Activated B cell treated with CpG ODN at 0.5 μM for 24 hours (primary cell): ENCODE data around the gene GLRX3. TPM values are rescaled to one million over a fixed set of nuclear protein-coding genes. Genes with fewer than 3 reads are reported as not detected.

Source experiments
- ATAC-seq: fragments of 200-7000 bp; cut with Tn5 transposase; one replicate; pipeline ENCODE4 v1.10.0; 2021; ENCODE audit warnings: low read depth, mild to moderate bottlenecking, moderate library complexity
- CTCF ChIA-PET: fragments of 350-600 bp; sonication (Branson Sonifier 250); formaldehyde crosslinking; loops from one replicate; lab custom pipeline; 2021; ENCODE audit warnings: antibody characterized with exemption; lab: Charles Lee
- POLR2A ChIA-PET: fragments of 350-600 bp; sonication (Branson Sonifier 250); formaldehyde crosslinking; loops from one replicate; lab custom pipeline; 2021; ENCODE audit warnings: antibody characterized with exemption; lab: Charles Lee
- DNase-seq: peaks from one replicate; pipeline ENCODE4 v3.0.0; 2022
- H3K27ac Mint-ChIP-seq: one replicate; pipeline ENCODE4 v1.8.0; 2020; ENCODE audit warnings: mixed read lengths
- H3K27me3 Mint-ChIP-seq: one replicate; pipeline ENCODE4 v1.8.0; 2021; ENCODE audit warnings: mixed read lengths
- H3K36me3 Mint-ChIP-seq: one replicate; pipeline ENCODE4 v1.8.0; 2021; ENCODE audit warnings: low read depth, mixed read lengths
- H3K4me1 Mint-ChIP-seq: one replicate; pipeline ENCODE4 v1.8.0; 2021; ENCODE audit warnings: mixed read lengths
- H3K4me3 Mint-ChIP-seq: one replicate; pipeline ENCODE4 v1.8.0; 2020; ENCODE audit warnings: mild to moderate bottlenecking, mixed read lengths
- H3K9me3 Mint-ChIP-seq: one replicate; pipeline ENCODE4 v1.8.0; 2020; ENCODE audit warnings: mixed read lengths
- intact Hi-C: fragments of 100-400 bp; cut with micrococcal nuclease; formaldehyde crosslinking; loops from one replicate; pipeline ENCODE4 v1.15.1; 2024
- total RNA-seq: library from RNA; stranded (reverse); gene quantifications from 2 replicates; pipeline ENCODE4 v1.2.3, GENCODE V29; 2022
- TF ChIP-seq, protein P1 (sequence below): fragments of 200-600 bp; IDR thresholded peaks from one replicate; pipeline ENCODE4 v1.8.0; 2022; ENCODE audit warnings: antibody characterized with exemption, mild to moderate bottlenecking

Gene GLRX3
- total RNA-seq, 1 donor from 2014 or later = 80.6 TPM

- intact Hi-C loops = no loop called here
These were observed 24.6 kb downstream of the GLRX3 start for GRCh38 chr10:130160775-130161174.

DNA sequence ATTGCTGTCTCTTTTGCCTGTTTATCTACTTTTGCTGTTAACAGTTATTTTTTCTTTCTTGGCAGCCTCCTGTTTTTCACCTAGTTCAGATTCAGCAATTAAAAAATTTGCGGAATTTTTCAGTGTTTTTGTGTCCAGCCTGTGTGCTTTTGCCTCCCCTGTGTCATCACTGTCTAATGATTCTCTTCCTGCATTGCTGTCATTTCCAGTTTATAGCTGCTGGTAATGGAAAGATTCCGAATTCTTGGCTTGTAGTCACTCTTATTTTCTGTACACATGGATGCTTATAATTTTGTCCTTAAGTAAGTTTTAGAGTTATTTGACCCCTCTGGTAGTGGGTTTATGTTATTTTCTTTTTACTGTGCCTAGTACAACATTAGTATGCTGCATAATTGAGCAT, 25.1 kb downstream of the GLRX3 start:
- POLR2A ChIA-PET = no interaction called here
- no peak overlapping the region for H3K4me3 Mint-ChIP-seq
- no peak for DNase-seq
- no peaks in the 10 kb centered on the region for H3K27me3 Mint-ChIP-seq
- intact Hi-C loops = no loop called here
- peaks cover 69% of the 10 kb centered on the region for H3K36me3 Mint-ChIP-seq
- TF ChIP-seq, protein P1, sequence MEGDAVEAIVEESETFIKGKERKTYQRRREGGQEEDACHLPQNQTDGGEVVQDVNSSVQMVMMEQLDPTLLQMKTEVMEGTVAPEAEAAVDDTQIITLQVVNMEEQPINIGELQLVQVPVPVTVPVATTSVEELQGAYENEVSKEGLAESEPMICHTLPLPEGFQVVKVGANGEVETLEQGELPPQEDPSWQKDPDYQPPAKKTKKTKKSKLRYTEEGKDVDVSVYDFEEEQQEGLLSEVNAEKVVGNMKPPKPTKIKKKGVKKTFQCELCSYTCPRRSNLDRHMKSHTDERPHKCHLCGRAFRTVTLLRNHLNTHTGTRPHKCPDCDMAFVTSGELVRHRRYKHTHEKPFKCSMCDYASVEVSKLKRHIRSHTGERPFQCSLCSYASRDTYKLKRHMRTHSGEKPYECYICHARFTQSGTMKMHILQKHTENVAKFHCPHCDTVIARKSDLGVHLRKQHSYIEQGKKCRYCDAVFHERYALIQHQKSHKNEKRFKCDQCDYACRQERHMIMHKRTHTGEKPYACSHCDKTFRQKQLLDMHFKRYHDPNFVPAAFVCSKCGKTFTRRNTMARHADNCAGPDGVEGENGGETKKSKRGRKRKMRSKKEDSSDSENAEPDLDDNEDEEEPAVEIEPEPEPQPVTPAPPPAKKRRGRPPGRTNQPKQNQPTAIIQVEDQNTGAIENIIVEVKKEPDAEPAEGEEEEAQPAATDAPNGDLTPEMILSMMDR = no peak
- H3K9me3 Mint-ChIP-seq = no peaks in the 10 kb centered on the region
- peaks cover 13% of the 10 kb centered on the region for H3K4me1 Mint-ChIP-seq
- CTCF ChIA-PET = interaction anchor here (1.0 kb wide), 1 partner anchor 272 kb away, joined by 3 read pairs; no protein-coding TSS in a partner anchor
- no peak overlapping the region for H3K27ac Mint-ChIP-seq
- ATAC-seq = no peak

More at GRCh38 chr10:130160775-130161174, 24.6 kb downstream of the GLRX3 start:
- TF ChIP-seq, protein P1 = no peak
- ATAC-seq (no peak), DNase-seq (no peak)
- H3K36me3 Mint-ChIP-seq = peaks cover 66% of the 10 kb centered on the region
- peaks cover 13% of the 10 kb centered on the region for H3K4me1 Mint-ChIP-seq
- no peak overlapping the region for H3K4me3 Mint-ChIP-seq
- no peaks in the 10 kb centered on the region for H3K9me3 Mint-ChIP-seq
- ChIA-PET CTCF (no interaction called here), POLR2A (no interaction called here)
- no peak overlapping the region for H3K27ac Mint-ChIP-seq
- H3K27me3 Mint-ChIP-seq = no peaks in the 10 kb centered on the region

GRCh38 chr10:130167193-130167592, 31.0 kb downstream of the GLRX3 start:
- no peak for DNase-seq
- Mint-ChIP-seq H3K4me3 (no peak overlapping the region), H3K9me3 (no peaks in the 10 kb centered on the region), H3K27ac (no peak overlapping the region), H3K36me3 (peaks cover 79% of the 10 kb centered on the region), H3K4me1 (peaks cover 11% of the 10 kb centered on the region), H3K27me3 (no peaks in the 10 kb centered on the region)
- TF ChIP-seq, protein P1 = no peak
- POLR2A ChIA-PET = no interaction called here
- CTCF ChIA-PET = no interaction called here
- intact Hi-C loops = no loop called here
- ATAC-seq = no peak

GRCh38 chr10:130167707-130168106, 31.5 kb downstream of the GLRX3 start:
- Mint-ChIP-seq H3K4me3 (no peak overlapping the region), H3K4me1 (peaks cover 11% of the 10 kb centered on the region), H3K9me3 (no peaks in the 10 kb centered on the region), H3K27ac (no peak overlapping the region), H3K36me3 (peaks cover 77% of the 10 kb centered on the region), H3K27me3 (no peaks in the 10 kb centered on the region)
- TF ChIP-seq, protein P1 = no peak
- CTCF ChIA-PET = no interaction called here
- DNase-seq (no peak), ATAC-seq (no peak)
- intact Hi-C loops = no loop called here
- POLR2A ChIA-PET = no interaction called here

DNA sequence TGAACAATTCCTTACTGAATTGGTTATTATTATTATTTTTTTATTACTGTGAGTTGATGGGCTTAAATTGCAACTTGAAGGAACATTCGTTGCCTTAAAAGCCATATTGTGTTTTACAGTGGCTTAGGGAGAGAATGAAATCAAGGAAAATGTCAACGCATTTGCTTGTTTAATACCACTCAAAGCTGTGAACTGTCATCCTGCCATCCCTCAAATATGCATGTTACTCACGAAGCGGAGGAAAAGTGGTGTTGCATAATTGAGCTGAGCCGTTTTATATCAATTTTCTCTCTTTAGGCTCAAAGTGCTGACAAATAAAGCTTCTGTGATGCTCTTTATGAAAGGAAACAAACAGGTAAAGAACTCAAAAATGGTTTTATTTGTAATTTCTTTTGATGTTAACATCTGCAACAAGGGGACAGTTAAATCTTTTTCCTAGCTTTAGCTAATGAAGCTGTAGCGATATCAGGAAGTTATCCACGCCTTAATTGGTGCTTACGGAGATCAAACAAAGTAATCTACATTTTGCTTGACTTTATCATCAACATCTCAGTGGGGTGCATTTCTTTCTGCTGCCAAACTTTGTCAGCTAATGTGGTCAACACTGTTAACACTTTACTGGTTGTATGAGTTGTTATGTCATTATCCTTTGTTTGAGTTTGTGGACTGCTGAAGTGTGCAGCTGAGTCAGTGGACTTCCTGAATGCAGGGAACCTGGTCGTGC, 33.1 kb downstream of the GLRX3 start:
- ChIA-PET POLR2A (no interaction called here), CTCF (no interaction called here)
- intact Hi-C loops = no loop called here
- Mint-ChIP-seq H3K27ac (no peak overlapping the region), H3K36me3 (peaks cover 84% of the 10 kb centered on the region), H3K4me1 (peaks cover 11% of the 10 kb centered on the region), H3K27me3 (no peaks in the 10 kb centered on the region), H3K9me3 (no peaks in the 10 kb centered on the region), H3K4me3 (no peak overlapping the region)
- TF ChIP-seq, protein P1 = no peak
- ATAC-seq (no peak), DNase-seq (no peak)
